ENCODE results near the gene ZNF783.

DNA sequence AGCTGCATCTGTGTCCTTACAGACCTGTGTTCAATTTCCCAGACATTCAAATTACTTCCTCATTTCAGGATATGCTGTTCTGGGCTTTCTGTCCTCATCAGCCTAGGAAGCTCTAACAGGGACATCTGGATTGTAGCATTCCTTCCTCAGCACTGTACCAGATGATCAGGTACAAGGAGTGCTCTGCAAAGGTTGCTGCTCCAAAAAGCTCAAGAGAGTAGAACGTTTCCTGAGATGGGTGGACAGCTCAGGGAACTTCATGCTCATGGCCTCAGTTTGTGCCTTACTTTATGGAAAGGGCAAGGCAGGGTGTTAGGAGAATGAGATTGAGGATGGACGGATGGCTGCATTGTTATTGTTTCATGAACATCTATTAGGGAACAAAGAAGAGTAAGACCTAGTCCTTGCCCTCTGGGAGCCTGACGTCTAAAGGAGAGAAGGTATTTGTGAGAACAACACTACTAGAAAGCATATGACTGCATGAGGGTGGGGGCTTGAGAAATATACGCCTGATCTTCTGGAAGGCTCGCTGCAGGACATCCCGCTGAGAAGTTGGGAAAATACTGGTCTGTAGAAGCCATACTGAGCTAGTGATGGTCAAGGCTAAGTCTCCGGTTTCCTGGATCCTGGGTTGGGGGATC is 33.0 kb upstream of the ZNF783 start:
- no peak for TF ChIP-seq POLR2A (IDR thresholded peaks at IDR 0.05)
- TF ChIP-seq, protein P1, sequence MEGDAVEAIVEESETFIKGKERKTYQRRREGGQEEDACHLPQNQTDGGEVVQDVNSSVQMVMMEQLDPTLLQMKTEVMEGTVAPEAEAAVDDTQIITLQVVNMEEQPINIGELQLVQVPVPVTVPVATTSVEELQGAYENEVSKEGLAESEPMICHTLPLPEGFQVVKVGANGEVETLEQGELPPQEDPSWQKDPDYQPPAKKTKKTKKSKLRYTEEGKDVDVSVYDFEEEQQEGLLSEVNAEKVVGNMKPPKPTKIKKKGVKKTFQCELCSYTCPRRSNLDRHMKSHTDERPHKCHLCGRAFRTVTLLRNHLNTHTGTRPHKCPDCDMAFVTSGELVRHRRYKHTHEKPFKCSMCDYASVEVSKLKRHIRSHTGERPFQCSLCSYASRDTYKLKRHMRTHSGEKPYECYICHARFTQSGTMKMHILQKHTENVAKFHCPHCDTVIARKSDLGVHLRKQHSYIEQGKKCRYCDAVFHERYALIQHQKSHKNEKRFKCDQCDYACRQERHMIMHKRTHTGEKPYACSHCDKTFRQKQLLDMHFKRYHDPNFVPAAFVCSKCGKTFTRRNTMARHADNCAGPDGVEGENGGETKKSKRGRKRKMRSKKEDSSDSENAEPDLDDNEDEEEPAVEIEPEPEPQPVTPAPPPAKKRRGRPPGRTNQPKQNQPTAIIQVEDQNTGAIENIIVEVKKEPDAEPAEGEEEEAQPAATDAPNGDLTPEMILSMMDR (IDR thresholded peaks at IDR 0.05) = no peak
- TF ChIP-seq POLR2AphosphoS5 (IDR thresholded peaks at IDR 0.05) = no peak
- no peak for TF ChIP-seq EP300 (IDR thresholded peaks at IDR 0.05)

Measured in suprapubic skin (tissue), 4 donors.